Tibial artery (tissue), 4 donors: Measurements from ENCODE around the gene RBM47.

ENCODE experiments used
- DNase-seq, 2 donors: peaks; one replicate each; pipeline ENCODE4 v3.0.0-alpha.2; 2019
- H3K27ac ChIP-seq, 2 donors: fragments of 200-600 bp; sonication (generic) in 1 of 2; 1 replicate in 1 of 2; 2 replicates in 1 of 2; pipeline ENCODE4 v1.5.1; 2018 to 2019; ENCODE audit warnings: mild to moderate bottlenecking in 1 of 2
- H3K27me3 ChIP-seq, 2 donors: fragments of 200-600 bp; sonication (generic) in 1 of 2; one replicate each; pipeline versions ENCODE4 v1.5.1 to v1.6.0; 2016 to 2019
- H3K36me3 ChIP-seq, 3 donors: fragments of 200-600 bp; sonication (generic) in 2 of 3; one replicate each; pipeline ENCODE4 v1.5.1; 2016 to 2019; ENCODE audit warnings: mild to moderate bottlenecking in 2 of 3
- H3K4me1 ChIP-seq, 4 donors: fragments of 200-600 bp; sonication (generic) in 2 of 4; 1 replicate in 3 of 4; 2 replicates in 1 of 4; pipeline ENCODE4 v1.5.1; 2016 to 2019
- H3K4me3 ChIP-seq, 2 donors: fragments of 200-600 bp; sonication (generic) in 1 of 2; 1 replicate in 1 of 2; 2 replicates in 1 of 2; pipeline ENCODE4 v1.5.1; 2018 to 2019; ENCODE audit warnings: mild to moderate bottlenecking in 2 of 2
- H3K9me3 ChIP-seq, 3 donors: fragments of 200-600 bp; sonication (generic) in 1 of 3; one replicate each; pipeline ENCODE4 v1.5.1; 2016 to 2019
- intact Hi-C: fragments of 100-400 bp; cut with DNase I; formaldehyde crosslinking; loops from one replicate; pipeline ENCODE4 v1.15.0; 2023; ENCODE audit warnings: low total_unique reads
- TF ChIP-seq, protein P1 (sequence below), 2 experiments: fragments of 200-600 bp in 1 of 2; fragments of 450-650 bp in 1 of 2; IDR thresholded peaks; one replicate each; pipeline ENCODE4 v1.5.1; 2017 to 2019; ENCODE audit warnings: antibody characterized with exemption in 2 of 2, mild to moderate bottlenecking in 1 of 2, moderate library complexity in 1 of 2

RBM47 gene

DNA sequence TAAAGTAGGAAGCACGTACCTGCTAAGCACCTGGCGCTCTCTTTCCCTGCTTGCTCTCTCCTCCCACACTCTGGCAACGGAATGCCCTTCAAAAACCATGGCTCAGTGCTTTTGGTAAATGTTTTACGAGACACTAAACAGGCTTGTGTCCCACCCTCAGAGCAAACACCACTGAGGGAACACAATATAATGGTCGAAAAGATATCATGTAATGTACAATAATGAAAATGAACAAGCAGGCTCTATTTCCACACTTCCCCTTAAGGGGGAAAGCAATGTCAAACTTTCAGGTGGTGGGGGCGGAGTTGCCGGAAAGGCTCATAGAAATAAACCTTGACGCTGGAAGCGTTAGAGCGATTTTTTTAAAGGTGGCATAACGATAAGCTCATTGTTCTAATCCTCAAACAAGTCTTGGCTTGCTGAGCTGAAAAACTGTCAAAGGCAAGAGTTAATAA lies 115.1 kb downstream of the RBM47 start:
- H3K27ac ChIP-seq: no peak overlapping the region
- intact Hi-C loops: no loop called here

DNA sequence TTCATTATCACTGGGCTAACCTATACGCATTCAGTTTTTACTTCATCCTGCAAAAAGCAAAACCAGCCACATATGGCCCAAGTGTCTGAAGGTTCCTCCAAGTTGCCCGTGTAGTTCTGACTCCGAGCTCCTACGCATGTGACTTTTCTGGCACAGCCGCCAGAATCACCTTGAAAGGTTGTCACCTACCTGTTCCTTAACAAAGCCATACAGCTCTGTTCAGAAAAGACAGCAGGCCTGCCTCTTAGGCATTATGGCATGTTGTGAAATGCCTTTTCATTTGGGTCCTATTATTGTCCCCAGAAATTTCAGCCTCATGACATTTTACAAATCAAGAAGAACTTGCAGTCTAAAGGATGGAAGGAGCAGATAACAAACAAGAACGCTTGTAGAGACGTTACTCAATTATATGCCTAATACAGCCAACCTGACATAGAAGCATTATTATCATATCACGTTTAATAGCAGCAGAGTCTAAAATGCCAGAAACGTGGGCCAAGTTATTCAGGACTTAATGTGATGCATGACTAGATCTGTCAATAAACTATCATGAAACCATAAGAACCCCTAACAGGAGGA lies 118.5 kb downstream of the RBM47 start:
- Histone ChIP-seq H3K27ac (no peak overlapping the region), H3K4me1 (no peaks in the 10 kb centered on the region), H3K4me3 (no peak overlapping the region), H3K36me3 (no peaks in the 10 kb centered on the region), H3K9me3 (no peaks in the 10 kb centered on the region), H3K27me3 (no peaks in the 10 kb centered on the region)
- intact Hi-C loops: no loop called here
- DNase-seq: no peak
- TF ChIP-seq, protein P1, sequence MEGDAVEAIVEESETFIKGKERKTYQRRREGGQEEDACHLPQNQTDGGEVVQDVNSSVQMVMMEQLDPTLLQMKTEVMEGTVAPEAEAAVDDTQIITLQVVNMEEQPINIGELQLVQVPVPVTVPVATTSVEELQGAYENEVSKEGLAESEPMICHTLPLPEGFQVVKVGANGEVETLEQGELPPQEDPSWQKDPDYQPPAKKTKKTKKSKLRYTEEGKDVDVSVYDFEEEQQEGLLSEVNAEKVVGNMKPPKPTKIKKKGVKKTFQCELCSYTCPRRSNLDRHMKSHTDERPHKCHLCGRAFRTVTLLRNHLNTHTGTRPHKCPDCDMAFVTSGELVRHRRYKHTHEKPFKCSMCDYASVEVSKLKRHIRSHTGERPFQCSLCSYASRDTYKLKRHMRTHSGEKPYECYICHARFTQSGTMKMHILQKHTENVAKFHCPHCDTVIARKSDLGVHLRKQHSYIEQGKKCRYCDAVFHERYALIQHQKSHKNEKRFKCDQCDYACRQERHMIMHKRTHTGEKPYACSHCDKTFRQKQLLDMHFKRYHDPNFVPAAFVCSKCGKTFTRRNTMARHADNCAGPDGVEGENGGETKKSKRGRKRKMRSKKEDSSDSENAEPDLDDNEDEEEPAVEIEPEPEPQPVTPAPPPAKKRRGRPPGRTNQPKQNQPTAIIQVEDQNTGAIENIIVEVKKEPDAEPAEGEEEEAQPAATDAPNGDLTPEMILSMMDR (IDR thresholded peaks at IDR 0.05): no peak

More for the DNA sequence above, 115.1 kb downstream of the RBM47 start:
- Histone ChIP-seq H3K36me3 (no peaks in the 10 kb centered on the region), H3K4me1 (no peaks in the 10 kb centered on the region), H3K9me3 (no peaks in the 10 kb centered on the region), H3K27me3 (no peaks in the 10 kb centered on the region), H3K4me3 (no peak overlapping the region)
- no peak for DNase-seq
- TF ChIP-seq, protein P1 (IDR thresholded peaks at IDR 0.05): no peak

DNA sequence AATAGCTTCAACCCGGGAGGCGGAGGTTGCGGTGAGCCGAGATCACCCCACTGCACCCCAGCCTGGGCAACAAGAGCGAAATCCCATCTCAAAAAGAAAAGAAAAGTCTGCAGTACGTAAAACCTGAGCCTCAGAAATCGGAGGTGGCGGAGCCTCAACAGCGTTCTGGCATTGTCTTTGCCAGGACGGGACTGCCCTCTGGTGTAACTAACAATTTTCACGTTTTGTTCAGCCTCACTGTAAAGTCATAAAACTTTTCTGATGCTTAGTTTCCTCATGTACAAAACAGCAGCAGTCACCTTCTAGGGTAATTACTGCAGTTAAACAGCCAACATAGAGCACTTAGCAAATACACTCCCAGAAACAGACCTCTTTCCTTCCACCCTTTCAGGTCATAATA lies 121.7 kb downstream of the RBM47 start:
- no peak overlapping the region for H3K27ac ChIP-seq
- H3K4me3 ChIP-seq: no peak overlapping the region
- no peak for DNase-seq
- H3K4me1 ChIP-seq: no peaks in the 10 kb centered on the region
- H3K27me3 ChIP-seq: no peaks in the 10 kb centered on the region
- intact Hi-C loops: no loop called here
- H3K36me3 ChIP-seq: no peaks in the 10 kb centered on the region
- H3K9me3 ChIP-seq: no peaks in the 10 kb centered on the region
- TF ChIP-seq, protein P1 (IDR thresholded peaks at IDR 0.05): no peak

DNA sequence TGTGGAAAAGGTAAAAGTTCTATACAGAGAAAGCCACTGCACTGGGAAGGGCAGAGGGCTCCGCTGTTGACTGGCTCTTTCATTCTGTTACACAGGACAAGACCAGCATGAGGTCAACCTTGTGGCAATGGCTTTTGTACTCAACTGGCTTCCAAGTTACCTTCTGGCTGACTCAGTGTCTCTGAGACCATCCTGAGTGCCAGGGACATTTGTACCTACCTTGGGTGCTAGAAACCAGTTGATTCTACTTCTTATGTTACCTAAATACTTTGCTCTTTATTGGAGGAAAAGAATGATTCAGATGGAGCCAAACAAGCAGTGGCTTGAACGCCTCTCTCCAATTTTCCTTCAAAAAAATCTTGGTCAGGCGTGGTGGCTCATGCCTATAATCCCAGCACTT lies 123.2 kb downstream of the RBM47 start:
- no peaks in the 10 kb centered on the region for H3K27me3 ChIP-seq
- H3K27ac ChIP-seq: no peak overlapping the region
- H3K36me3 ChIP-seq: no peaks in the 10 kb centered on the region
- no peak overlapping the region for H3K4me3 ChIP-seq
- no peak for DNase-seq
- intact Hi-C loops: no loop called here
- no peaks in the 10 kb centered on the region for H3K4me1 ChIP-seq
- TF ChIP-seq, protein P1 (IDR thresholded peaks at IDR 0.05): no peak
- no peaks in the 10 kb centered on the region for H3K9me3 ChIP-seq

DNA sequence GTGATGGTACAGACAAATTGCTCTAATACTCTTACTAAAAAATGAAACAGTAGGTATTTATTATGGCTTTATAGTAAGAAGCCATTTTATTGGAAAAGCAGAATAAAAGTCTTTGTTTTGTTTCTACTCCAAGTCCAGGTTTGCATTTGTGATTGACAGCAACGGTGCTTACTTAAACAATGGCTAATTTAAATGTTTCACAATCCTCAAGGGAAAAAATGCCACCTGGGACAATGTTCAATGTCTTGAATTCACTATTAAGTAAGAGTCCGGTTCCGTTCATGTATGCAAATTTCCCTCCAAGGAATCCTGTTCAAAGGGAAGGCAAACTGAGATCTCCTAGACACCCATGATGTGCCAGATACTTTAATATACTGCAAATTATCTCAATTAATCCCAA lies 123.6 kb downstream of the RBM47 start:
- DNase-seq: no peak
- no peak overlapping the region for H3K27ac ChIP-seq
- no peaks in the 10 kb centered on the region for H3K36me3 ChIP-seq
- no peaks in the 10 kb centered on the region for H3K27me3 ChIP-seq
- no peaks in the 10 kb centered on the region for H3K9me3 ChIP-seq
- intact Hi-C loops: no loop called here
- TF ChIP-seq, protein P1 (IDR thresholded peaks at IDR 0.05): no peak
- no peaks in the 10 kb centered on the region for H3K4me1 ChIP-seq
- no peak overlapping the region for H3K4me3 ChIP-seq

DNA sequence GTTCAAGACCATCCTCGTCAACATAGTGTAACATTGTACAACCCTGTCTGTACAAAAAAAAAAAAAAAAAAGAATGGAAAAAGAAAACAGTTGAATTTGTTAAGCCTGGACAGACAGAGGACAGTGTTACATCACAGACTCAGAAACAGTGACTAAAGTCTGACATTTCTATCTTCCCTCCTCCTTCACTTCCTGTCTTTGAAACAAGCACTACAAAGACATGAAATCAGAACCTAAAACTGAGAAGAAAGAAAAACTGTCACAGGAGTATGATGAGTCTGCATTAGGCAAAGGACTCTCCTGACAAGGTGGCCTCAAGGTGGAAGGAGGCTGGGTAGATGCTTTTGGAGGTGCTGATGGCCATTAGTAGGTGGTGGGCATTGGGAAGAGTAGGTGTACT lies 126.7 kb downstream of the RBM47 start:
- no peak for DNase-seq

More for the DNA sequence above, 126.7 kb downstream of the RBM47 start:
- Histone ChIP-seq H3K27me3 (no peaks in the 10 kb centered on the region), H3K9me3 (no peaks in the 10 kb centered on the region), H3K4me3 (no peak overlapping the region), H3K36me3 (no peaks in the 10 kb centered on the region), H3K4me1 (no peaks in the 10 kb centered on the region), H3K27ac (no peak overlapping the region)
- TF ChIP-seq, protein P1 (IDR thresholded peaks at IDR 0.05): no peak
- intact Hi-C loops: no loop called here
